HCT116 (cell line): ENCODE measurements around the gene ABCC10. TPM values are rescaled to one million over a fixed set of nuclear protein-coding genes. Genes with fewer than 3 reads are reported as not detected.

Experiments used
- ATAC-seq: fragments of 200-7000 bp; cut with Tn5 transposase; 2 replicates; pipeline ENCODE4 v1.9.1; 2020; ENCODE audit warnings: mild to moderate bottlenecking, moderate library complexity
- BruUV-seq: library from RNA; stranded (reverse); fragments of 400-500 nt; replicated peaks from 2 replicates; lab custom pipeline; 2021; lab: Mats Ljungman, UMichigan
- CTCF ChIA-PET: fragments of 300-600 bp; sonication (Branson Sonifier 250); formaldehyde crosslinking; loops from one replicate; lab custom pipeline; 2021; ENCODE audit warnings: antibody characterized with exemption; lab: Charles Lee
- POLR2A ChIA-PET: fragments of 300-600, 350-600 bp; sonication (Branson Sonifier 250); formaldehyde crosslinking; loops from one replicate; lab custom pipeline; 2021; ENCODE audit warnings: antibody characterized with exemption; lab: Charles Lee
- RAD21 ChIA-PET, 2 experiments: fragments of 300-600 bp; sonication (Branson Sonifier 250); formaldehyde crosslinking; loops; one replicate each; lab custom pipeline; 2023; ENCODE audit warnings: low total read pairs in 2 of 2; ENCODE audit not compliant: uncharacterized antibody in 2 of 2, unreplicated experiment in 2 of 2, low non-redundant PET in 1 of 2; lab: Charles Lee
- DNase-seq: peaks from one replicate; pipeline ENCODE4 v3.0.0-alpha.2; 2010; ENCODE audit warnings: low read depth, low spot score
- H2AFZ ChIP-seq: fragments of 200-600 bp; shearing (Covaris generic), sonication (generic); 2 replicates; pipeline ENCODE4 v1.6.1; 2017; ENCODE audit warnings: low read depth, mixed run types, mixed read lengths, antibody characterized with exemption, low read length; ENCODE audit not compliant: poor library complexity, severe bottlenecking
- H3K27ac ChIP-seq: 2 replicates; pipeline ENCODE4 v1.5.1; 2012; ENCODE audit warnings: low read depth, low read length
- H3K27me3 ChIP-seq: fragments of 200-600 bp; sonication (generic); 2 replicates; pipeline ENCODE4 v1.6.1; 2016; ENCODE audit warnings: mixed run types, low read length, mixed read lengths; ENCODE audit not compliant: insufficient read depth
- H3K36me3 ChIP-seq, 2 experiments: fragments of 200-500 bp in 1 of 2; fragments of 200-600 bp in 1 of 2; sonication (Bioruptor generic) in 1 of 2; sonication (generic) in 1 of 2; 2 replicates each; pipeline versions ENCODE4 v1.5.1 to v1.6.1; 2014 to 2016; ENCODE audit warnings: low read length in 2 of 2, inconsistent platforms in 1 of 2, mixed read lengths in 1 of 2, mixed run types in 1 of 2; ENCODE audit not compliant: insufficient read depth in 2 of 2, control insufficient read depth in 1 of 2
- H3K4me1 ChIP-seq, 2 experiments: fragments of 200-600 bp in 1 of 2; sonication (generic) in 1 of 2; 2 replicates each; pipeline versions ENCODE4 v1.5.1 to v1.6.1; 2012 to 2017; ENCODE audit warnings: low read length in 2 of 2, inconsistent platforms in 1 of 2, mild to moderate bottlenecking in 1 of 2, mixed read lengths in 1 of 2, mixed run types in 1 of 2, moderate library complexity in 1 of 2; ENCODE audit not compliant: insufficient read depth in 2 of 2, control insufficient read depth in 1 of 2
- H3K4me2 ChIP-seq: fragments of 200-600 bp; sonication (generic); 2 replicates; pipeline ENCODE4 v1.6.1; 2017; ENCODE audit warnings: mixed run types, low read length, mixed read lengths
- H3K4me3 ChIP-seq, 2 experiments: fragments of 200-600 bp in 1 of 2; sonication (generic) in 1 of 2; replicated peaks in 1 of 2; 2 replicates each; pipeline ENCODE4 v1.5.1; 2011 to 2016; ENCODE audit warnings: low read length in 2 of 2, control low read depth in 1 of 2, low read depth in 1 of 2, mild to moderate bottlenecking in 1 of 2, mixed read lengths in 1 of 2, mixed run types in 1 of 2
- H3K79me2 ChIP-seq: fragments of 200-600 bp; sonication (generic); 2 replicates; pipeline ENCODE4 v1.6.1; 2017; ENCODE audit warnings: mild to moderate bottlenecking, mixed run types, low read length, moderate library complexity, mixed read lengths; ENCODE audit not compliant: insufficient read depth
- H3K9ac ChIP-seq: fragments of 200-600 bp; sonication (generic); 2 replicates; pipeline ENCODE4 v1.6.1; 2016; ENCODE audit warnings: low read length, mixed read lengths
- H3K9me2 ChIP-seq: fragments of 200-600 bp; sonication (generic), shearing (Covaris generic); 2 replicates; pipeline ENCODE4 v1.6.1; 2017; ENCODE audit warnings: mixed run types, mild to moderate bottlenecking, moderate library complexity; ENCODE audit not compliant: insufficient read depth
- H3K9me3 ChIP-seq, 2 experiments: fragments of 200-500 bp in 1 of 2; fragments of 200-600 bp in 1 of 2; sonication (Bioruptor generic) in 1 of 2; sonication (generic) in 1 of 2; 2 replicates each; pipeline ENCODE4 v1.6.1; 2014 to 2017; ENCODE audit warnings: low read length in 2 of 2, mixed read lengths in 2 of 2, inconsistent platforms in 1 of 2, low read depth in 1 of 2, mild to moderate bottlenecking in 1 of 2, mixed run types in 1 of 2, moderate library complexity in 1 of 2; ENCODE audit not compliant: control insufficient read depth in 1 of 2, insufficient read depth in 1 of 2
- H4K20me1 ChIP-seq: fragments of 200-600 bp; sonication (generic), shearing (Covaris generic); 2 replicates; pipeline ENCODE4 v1.6.1; 2017; ENCODE audit warnings: mixed run types, mild to moderate bottlenecking, moderate library complexity; ENCODE audit not compliant: insufficient read depth
- CBX3 ChIP-seq: IDR thresholded peaks from 2 replicates; pipeline ENCODE4 v1.6.1; 2012; ENCODE audit warnings: low read depth
- CEBPB ChIP-seq: IDR thresholded peaks from 2 replicates; pipeline ENCODE4 v1.6.1; 2012; ENCODE audit warnings: low read depth
- ELF1 ChIP-seq: IDR thresholded peaks from 2 replicates; pipeline ENCODE4 v1.6.1; 2012; ENCODE audit warnings: low read depth, borderline replicate concordance
- EZH2 ChIP-seq: fragments of 200-600 bp; sonication (generic); IDR thresholded peaks from 2 replicates; pipeline ENCODE4 v1.6.1; 2017; ENCODE audit warnings: antibody characterized with exemption, mixed run types
- FOSL1 ChIP-seq: IDR thresholded peaks from 2 replicates; pipeline ENCODE4 v1.6.1; 2012; ENCODE audit warnings: low read depth
- JUND ChIP-seq: IDR thresholded peaks from 2 replicates; pipeline ENCODE4 v1.6.1; 2012
- SIN3A ChIP-seq: IDR thresholded peaks from 2 replicates; pipeline ENCODE4 v1.6.1; 2012; ENCODE audit warnings: low read depth
- SP1 ChIP-seq: IDR thresholded peaks from 2 replicates; pipeline ENCODE4 v1.6.1; 2012; ENCODE audit warnings: low read depth
- SRF ChIP-seq: IDR thresholded peaks from 2 replicates; pipeline ENCODE4 v1.6.1; 2012; ENCODE audit warnings: low read depth
- TCF7L2 ChIP-seq: IDR thresholded peaks from 2 replicates; pipeline ENCODE4 v1.7.0; 2011; ENCODE audit warnings: borderline replicate concordance, inconsistent platforms; ENCODE audit not compliant: insufficient read depth, insufficient read length; ENCODE audit errors: extremely low read depth
- ZFX ChIP-seq: fragments of 450-650 bp; IDR thresholded peaks from 2 replicates; pipeline ENCODE4 v1.6.1; 2017
- intact Hi-C: fragments of 100-400 bp; cut with micrococcal nuclease; formaldehyde crosslinking; loops from 2 replicates; pipeline ENCODE4 v1.10.0; 2022
- total RNA-seq: library from RNA; stranded (reverse); gene quantifications from one replicate; pipeline ENCODE4 v1.2.1, GENCODE V29; 2021; ENCODE audit not compliant: unreplicated experiment
- TF ChIP-seq, protein P1 (sequence below), 3 experiments: fragments of 200-600 bp in 1 of 3; sonication (generic) in 1 of 3; IDR thresholded peaks in 2 of 3; conservative IDR thresholded peaks in 1 of 3; 2 replicates each; pipeline ENCODE4 v1.5.1; 2012 to 2017; ENCODE audit warnings: low read depth in 2 of 3, low read length in 2 of 3, antibody characterized with exemption in 1 of 3, borderline replicate concordance in 1 of 3, control low read depth in 1 of 3, mild to moderate bottlenecking in 1 of 3, mixed read lengths in 1 of 3, mixed run types in 1 of 3, moderate library complexity in 1 of 3; ENCODE audit not compliant: insufficient read depth in 1 of 3
- TF ChIP-seq, protein P2 (sequence below): IDR thresholded peaks from 2 replicates; pipeline ENCODE4 v1.6.1; 2012

ABCC10 gene
- total RNA-seq, 1 experiment from 2014 or later = 29.9 TPM

DNA sequence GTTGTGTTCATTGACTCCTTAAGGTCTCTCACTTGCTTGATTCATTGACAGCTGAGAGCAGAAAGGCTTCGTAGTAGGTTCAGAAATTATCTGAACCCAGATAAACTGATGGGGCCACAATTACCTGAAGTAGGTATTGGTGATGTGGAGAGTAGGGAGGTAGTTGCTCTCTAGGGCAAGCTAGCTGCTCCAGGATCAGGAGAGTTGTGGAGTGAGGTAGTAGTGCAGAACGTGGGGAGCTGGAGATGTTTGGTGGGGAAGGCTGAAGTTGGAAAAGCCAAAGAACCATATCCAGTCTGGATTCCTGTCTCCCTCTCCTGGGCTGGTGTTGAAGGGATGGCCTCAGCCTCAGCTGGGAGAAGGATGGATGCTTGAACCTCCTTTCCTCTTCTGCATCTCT, 65.9 kb downstream of the ABCC10 start:
- no peaks in the 10 kb centered on the region for H3K27me3 ChIP-seq
- H4K20me1 ChIP-seq = no peaks in the 10 kb centered on the region
- peaks cover 52% of the 10 kb centered on the region for H3K79me2 ChIP-seq
- H2AFZ ChIP-seq = no peak overlapping the region
- DNase-seq (no peak), ATAC-seq (no peak)
- no peak overlapping the region for H3K27ac ChIP-seq
- H3K4me1 ChIP-seq = peaks cover 27 to 53% of the 10 kb centered on the region in 2 experiments
- BruUV-seq = no TSS peak
- no peaks in the 10 kb centered on the region for H3K9me3 ChIP-seq
- H3K36me3 ChIP-seq = peaks cover 0 to 12% of the 10 kb centered on the region in 2 experiments; a peak in 2 of 4 replicates
- no peak overlapping the region for H3K4me2 ChIP-seq
- ChIA-PET POLR2A (no interaction called here), CTCF (interaction anchor here (0.7 to 2.0 kb wide), 4 partner anchors 8 to 36 kb away, joined by 3 to 6 read pairs (median 4); no protein-coding TSS in a partner anchor), RAD21 (no interaction called here)
- TF ChIP-seq SIN3A = no peak
- TF ChIP-seq TCF7L2 = no peak
- TF ChIP-seq ELF1 = no peak
- TF ChIP-seq FOSL1 = no peak
- no peak for TF ChIP-seq SP1
- no peak for TF ChIP-seq EZH2
- TF ChIP-seq CBX3 = no peak
- TF ChIP-seq, protein P1, sequence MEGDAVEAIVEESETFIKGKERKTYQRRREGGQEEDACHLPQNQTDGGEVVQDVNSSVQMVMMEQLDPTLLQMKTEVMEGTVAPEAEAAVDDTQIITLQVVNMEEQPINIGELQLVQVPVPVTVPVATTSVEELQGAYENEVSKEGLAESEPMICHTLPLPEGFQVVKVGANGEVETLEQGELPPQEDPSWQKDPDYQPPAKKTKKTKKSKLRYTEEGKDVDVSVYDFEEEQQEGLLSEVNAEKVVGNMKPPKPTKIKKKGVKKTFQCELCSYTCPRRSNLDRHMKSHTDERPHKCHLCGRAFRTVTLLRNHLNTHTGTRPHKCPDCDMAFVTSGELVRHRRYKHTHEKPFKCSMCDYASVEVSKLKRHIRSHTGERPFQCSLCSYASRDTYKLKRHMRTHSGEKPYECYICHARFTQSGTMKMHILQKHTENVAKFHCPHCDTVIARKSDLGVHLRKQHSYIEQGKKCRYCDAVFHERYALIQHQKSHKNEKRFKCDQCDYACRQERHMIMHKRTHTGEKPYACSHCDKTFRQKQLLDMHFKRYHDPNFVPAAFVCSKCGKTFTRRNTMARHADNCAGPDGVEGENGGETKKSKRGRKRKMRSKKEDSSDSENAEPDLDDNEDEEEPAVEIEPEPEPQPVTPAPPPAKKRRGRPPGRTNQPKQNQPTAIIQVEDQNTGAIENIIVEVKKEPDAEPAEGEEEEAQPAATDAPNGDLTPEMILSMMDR (IDR thresholded peaks at IDR 0.05 in 2 of 3, conservative IDR thresholded peaks at IDR 0.05 in 1 of 3; ENCODE audit: borderline replicate concordance in 1 of 3, insufficient read depth in 1 of 3, low read depth in 2 of 3, low read length in 2 of 3) = no peak
- H3K9ac ChIP-seq = no peak overlapping the region
- H3K9me2 ChIP-seq = no peaks in the 10 kb centered on the region
- intact Hi-C loops = no loop called here
- H3K4me3 ChIP-seq = no peak overlapping the region

DNA sequence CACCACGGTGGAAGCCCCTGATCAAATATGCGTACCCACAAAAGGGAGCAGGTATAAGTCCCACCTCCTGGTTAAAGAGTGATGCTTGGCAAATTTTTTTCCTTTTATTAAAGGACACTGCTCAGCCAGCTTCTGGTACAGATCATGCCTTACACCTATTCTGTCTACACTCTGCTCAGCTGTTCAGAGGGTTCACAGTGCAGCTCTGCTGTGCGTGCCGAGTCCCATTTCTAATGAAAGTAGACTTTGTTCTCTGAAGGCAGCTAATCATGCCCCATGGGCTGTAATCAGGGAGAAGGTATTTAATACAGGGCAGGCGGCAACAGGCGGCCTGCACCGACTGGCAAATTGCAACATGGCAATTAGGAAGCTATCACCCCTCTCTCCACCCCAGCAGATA, 66.5 kb downstream of the ABCC10 start:
- Histone ChIP-seq H2AFZ (no peak overlapping the region), H3K9me2 (no peaks in the 10 kb centered on the region), H3K9me3 (no peaks in the 10 kb centered on the region), H3K4me1 (peaks cover 27 to 50% of the 10 kb centered on the region in 2 experiments), H3K9ac (peak overlapping the region; percentile 11; the same call in 1 of the 2 replicates), H3K36me3 (peaks cover under 1 to 17% of the 10 kb centered on the region in 2 experiments; a peak in 3 of 4 replicates), H3K4me3 (no peak overlapping the region), H3K27me3 (no peaks in the 10 kb centered on the region), H4K20me1 (no peaks in the 10 kb centered on the region), H3K4me2 (no peak overlapping the region), H3K27ac (no peak overlapping the region), H3K79me2 (peaks cover 49% of the 10 kb centered on the region)
- ChIA-PET CTCF (interaction anchor here (0.6 to 3.1 kb wide), 6 partner anchors 12 to 158 kb away, joined by 3 to 24 read pairs (median 6); no protein-coding TSS in a partner anchor), POLR2A (interaction anchor here (1.3 kb wide), 1 partner anchor 14 kb away, joined by 5 read pairs; no protein-coding TSS in a partner anchor), RAD21 (no interaction called here)
- intact Hi-C loops = no loop called here
- DNase-seq (no peak), ATAC-seq (no peak)
- no TSS peak for BruUV-seq
- TF ChIP-seq ZFX = no peak
- TF ChIP-seq JUND = no peak
- TF ChIP-seq CEBPB = no peak
- no peak for TF ChIP-seq CBX3
- TF ChIP-seq SRF = no peak
- TF ChIP-seq, protein P1 (IDR thresholded peaks at IDR 0.05 in 2 of 3, conservative IDR thresholded peaks at IDR 0.05 in 1 of 3; ENCODE audit: borderline replicate concordance in 1 of 3, insufficient read depth in 1 of 3, low read depth in 2 of 3, low read length in 2 of 3) = no peak
- TF ChIP-seq SIN3A = no peak
- TF ChIP-seq, protein P2, sequence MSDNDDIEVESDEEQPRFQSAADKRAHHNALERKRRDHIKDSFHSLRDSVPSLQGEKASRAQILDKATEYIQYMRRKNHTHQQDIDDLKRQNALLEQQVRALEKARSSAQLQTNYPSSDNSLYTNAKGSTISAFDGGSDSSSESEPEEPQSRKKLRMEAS = no peak
